ENCODE data around the gene FOLR1.
A peak's percentile ranks its signal among the peaks of the same experiment; 100 is the strongest.

FOLR1 gene

GRCh38 chr11:72239849-72240460 lies 48.0 kb downstream of the FOLR1 start:
- ATAC-seq (ENCODE audit: insufficient read depth, low read depth) = 0 out of 3 replicates have a peak, but pooled peaks have one; percentile 3
- TF ChIP-seq EZH2 (IDR thresholded peaks at IDR 0.05; ENCODE audit: borderline replicate concordance, low read depth, low read length, severe bottlenecking) = no peak
- no peak for TF ChIP-seq CTCF (IDR thresholded peaks at IDR 0.05; ENCODE audit: borderline replicate concordance, extremely low read depth, low read length, poor library complexity, severe bottlenecking)
- Histone ChIP-seq H4K20me1 (ENCODE audit: insufficient read depth, low read length) (peaks cover 16% of the 10 kb centered on the region; the same call in 1 of the 2 replicates), H3K9ac (ENCODE audit: low read depth, low read length) (no peak overlapping the region), H3K4me3 (ENCODE audit: low read depth in 1 of 2, low read length in 2 of 2) (no peak overlapping the region), H3K79me2 (ENCODE audit: insufficient read depth, low read length) (no peaks in the 10 kb centered on the region), H3K9me3 (ENCODE audit: insufficient read depth, low read length, severe bottlenecking) (no peaks in the 10 kb centered on the region), H2AFZ (ENCODE audit: low read depth, low read length) (no peak overlapping the region), H3K27ac (ENCODE audit: low read length) (no peak overlapping the region), H3K4me1 (ENCODE audit: insufficient read depth, low read length) (no peaks in the 10 kb centered on the region), H3K4me2 (ENCODE audit: insufficient read depth, low read length) (no peak overlapping the region), H3K36me3 (ENCODE audit: insufficient read depth, low read length) (peaks cover 36% of the 10 kb centered on the region), H3K27me3 (ENCODE audit: insufficient read depth, low read length, poor library complexity) (no peaks in the 10 kb centered on the region)
- DNase-seq = no peak

GRCh38 chr11:72240461-72241290 lies 48.7 kb downstream of the FOLR1 start:
- ATAC-seq (ENCODE audit: insufficient read depth, low read depth) = 0 out of 3 replicates have a peak, but pooled peaks have one; percentile 12
- no peak overlapping the region for H3K4me2 ChIP-seq (ENCODE audit: insufficient read depth, low read length)

GRCh38 chr11:72241291-72241781 lies 49.4 kb downstream of the FOLR1 start:
- no peak overlapping the region for H2AFZ ChIP-seq (ENCODE audit: low read depth, low read length)
- no peak overlapping the region for H3K27ac ChIP-seq (ENCODE audit: low read length)
- no peaks in the 10 kb centered on the region for H3K79me2 ChIP-seq (ENCODE audit: insufficient read depth, low read length)
- peaks cover 4% of the 10 kb centered on the region for H3K27me3 ChIP-seq (ENCODE audit: insufficient read depth, low read length, poor library complexity)
- peaks cover 12% of the 10 kb centered on the region; the same call in 1 of the 2 replicates for H4K20me1 ChIP-seq (ENCODE audit: insufficient read depth, low read length)
- H3K9ac ChIP-seq (ENCODE audit: low read depth, low read length) = no peak overlapping the region
- H3K4me2 ChIP-seq (ENCODE audit: insufficient read depth, low read length) = no peak overlapping the region
- no peak overlapping the region for H3K4me3 ChIP-seq (ENCODE audit: low read depth in 1 of 2, low read length in 2 of 2)
- H3K36me3 ChIP-seq (ENCODE audit: insufficient read depth, low read length) = peaks cover 22% of the 10 kb centered on the region
- ATAC-seq (ENCODE audit: insufficient read depth, low read depth) (no peak), DNase-seq (no peak)
- no peaks in the 10 kb centered on the region for H3K9me3 ChIP-seq (ENCODE audit: insufficient read depth, low read length, severe bottlenecking)
- TF ChIP-seq EZH2 (IDR thresholded peaks at IDR 0.05; ENCODE audit: borderline replicate concordance, low read depth, low read length, severe bottlenecking) (no peak), CTCF (IDR thresholded peaks at IDR 0.05; ENCODE audit: borderline replicate concordance, extremely low read depth, low read length, poor library complexity, severe bottlenecking) (no peak)
- no peaks in the 10 kb centered on the region for H3K4me1 ChIP-seq (ENCODE audit: insufficient read depth, low read length)

More at GRCh38 chr11:72240461-72241290, 48.7 kb downstream of the FOLR1 start:
- Histone ChIP-seq H3K79me2 (ENCODE audit: insufficient read depth, low read length) (no peaks in the 10 kb centered on the region), H3K36me3 (ENCODE audit: insufficient read depth, low read length) (peaks cover 29% of the 10 kb centered on the region), H3K27ac (ENCODE audit: low read length) (no peak overlapping the region), H4K20me1 (ENCODE audit: insufficient read depth, low read length) (peaks cover 12% of the 10 kb centered on the region; the same call in 1 of the 2 replicates), H3K27me3 (ENCODE audit: insufficient read depth, low read length, poor library complexity) (no peaks in the 10 kb centered on the region), H3K9ac (ENCODE audit: low read depth, low read length) (no peak overlapping the region), H3K4me3 (ENCODE audit: low read depth in 1 of 2, low read length in 2 of 2) (no peak overlapping the region), H2AFZ (ENCODE audit: low read depth, low read length) (no peak overlapping the region), H3K4me1 (ENCODE audit: insufficient read depth, low read length) (no peaks in the 10 kb centered on the region), H3K9me3 (ENCODE audit: insufficient read depth, low read length, severe bottlenecking) (no peaks in the 10 kb centered on the region)
- TF ChIP-seq EZH2 (IDR thresholded peaks at IDR 0.05; ENCODE audit: borderline replicate concordance, low read depth, low read length, severe bottlenecking) = no peak
- TF ChIP-seq CTCF (IDR thresholded peaks at IDR 0.05; ENCODE audit: borderline replicate concordance, extremely low read depth, low read length, poor library complexity, severe bottlenecking) = no peak
- DNase-seq = no peak

Data from DND-41 (cell line).